Neutrophil (primary cell): ENCODE results near the gene KCTD5.

Experiments used
- H3K27ac ChIP-seq: fragments of 200-600 bp; sonication (generic); 2 replicates; pipeline ENCODE4 v1.5.1; 2016; ENCODE audit warnings: mild to moderate bottlenecking, moderate library complexity
- H3K27me3 ChIP-seq: fragments of 200-600 bp; sonication (generic); 2 replicates; pipeline ENCODE4 v1.6.0; 2016; ENCODE audit warnings: mild to moderate bottlenecking
- H3K36me3 ChIP-seq: fragments of 200-600 bp; sonication (generic); 2 replicates; pipeline ENCODE4 v1.5.1; 2017
- H3K4me1 ChIP-seq, 2 experiments: fragments of 200-600 bp in 1 of 2; sonication (generic) in 1 of 2; 1 replicate in 1 of 2; 2 replicates in 1 of 2; pipeline versions ENCODE4 v1.5.1 to v1.6.1; 2013 to 2016; ENCODE audit warnings: low read depth in 1 of 2, low read length in 1 of 2, mild to moderate bottlenecking in 1 of 2, moderate library complexity in 1 of 2; ENCODE audit not compliant: control insufficient read depth in 1 of 2, insufficient read depth in 1 of 2
- H3K4me3 ChIP-seq, 2 experiments: fragments of 200-600 bp in 1 of 2; sonication (generic) in 1 of 2; 1 replicate in 1 of 2; 2 replicates in 1 of 2; pipeline ENCODE4 v1.5.1; 2013 to 2016; ENCODE audit warnings: low read depth in 1 of 2, low read length in 1 of 2, mild to moderate bottlenecking in 1 of 2, moderate library complexity in 1 of 2
- H3K9me3 ChIP-seq: fragments of 200-600 bp; sonication (generic); 2 replicates; pipeline ENCODE4 v1.5.1; 2016
- CTCF ChIP-seq: fragments of 200-600 bp; sonication (generic); IDR thresholded peaks from 2 replicates; pipeline ENCODE4 v1.5.1; 2016; ENCODE audit warnings: antibody characterized with exemption

KCTD5 gene

GRCh38 chr16:2711370-2712062 lies 29.2 kb downstream of the KCTD5 start:
- no peak for TF ChIP-seq CTCF
- Histone ChIP-seq H3K9me3 (no peaks in the 10 kb centered on the region), H3K36me3 (peaks cover 40% of the 10 kb centered on the region), H3K27ac (no peak overlapping the region), H3K27me3 (peaks cover 33% of the 10 kb centered on the region), H3K4me1 (peaks cover 0 to 7% of the 10 kb centered on the region in 2 experiments), H3K4me3 (no peak overlapping the region)

GRCh38 chr16:2712063-2712441 lies 29.7 kb downstream of the KCTD5 start:
- Histone ChIP-seq H3K36me3 (peaks cover 34% of the 10 kb centered on the region), H3K27ac (no peak overlapping the region), H3K4me1 (peaks cover 0 to 7% of the 10 kb centered on the region in 2 experiments), H3K4me3 (no peak overlapping the region), H3K27me3 (peaks cover 36% of the 10 kb centered on the region), H3K9me3 (no peaks in the 10 kb centered on the region)
- no peak for TF ChIP-seq CTCF

GRCh38 chr16:2712546-2712945 lies 30.2 kb downstream of the KCTD5 start:
- no peak for TF ChIP-seq CTCF

GRCh38 chr16:2713523-2713922 lies 31.2 kb downstream of the KCTD5 start:
- H3K27ac ChIP-seq, result no peak overlapping the region
- H3K27me3 ChIP-seq, result peaks cover 45% of the 10 kb centered on the region
- H3K4me3 ChIP-seq, result no peak overlapping the region
- no peak for TF ChIP-seq CTCF
- H3K36me3 ChIP-seq, result peaks cover 20% of the 10 kb centered on the region
- H3K9me3 ChIP-seq, result no peaks in the 10 kb centered on the region
- peaks cover 0 to 7% of the 10 kb centered on the region in 2 experiments for H3K4me1 ChIP-seq

More at GRCh38 chr16:2712546-2712945, 30.2 kb downstream of the KCTD5 start:
- peaks cover 41% of the 10 kb centered on the region for H3K27me3 ChIP-seq
- no peak overlapping the region for H3K27ac ChIP-seq
- H3K36me3 ChIP-seq, result peaks cover 30% of the 10 kb centered on the region
- peaks cover 0 to 7% of the 10 kb centered on the region in 2 experiments for H3K4me1 ChIP-seq
- H3K4me3 ChIP-seq, result no peak overlapping the region
- no peaks in the 10 kb centered on the region for H3K9me3 ChIP-seq

- Histone ChIP-seq H3K4me3 (no peak overlapping the region), H3K9me3 (no peaks in the 10 kb centered on the region), H3K27ac (no peak overlapping the region), H3K4me1 (peaks cover 0 to 7% of the 10 kb centered on the region in 2 experiments), H3K36me3 (peaks cover 13% of the 10 kb centered on the region), H3K27me3 (peaks cover 45% of the 10 kb centered on the region)
- no peak for TF ChIP-seq CTCF
Observed at GRCh38 chr16:2713985-2714774, 31.9 kb downstream of the KCTD5 start.
